ENCODE measurements around the gene RHBDD1.

DNA sequence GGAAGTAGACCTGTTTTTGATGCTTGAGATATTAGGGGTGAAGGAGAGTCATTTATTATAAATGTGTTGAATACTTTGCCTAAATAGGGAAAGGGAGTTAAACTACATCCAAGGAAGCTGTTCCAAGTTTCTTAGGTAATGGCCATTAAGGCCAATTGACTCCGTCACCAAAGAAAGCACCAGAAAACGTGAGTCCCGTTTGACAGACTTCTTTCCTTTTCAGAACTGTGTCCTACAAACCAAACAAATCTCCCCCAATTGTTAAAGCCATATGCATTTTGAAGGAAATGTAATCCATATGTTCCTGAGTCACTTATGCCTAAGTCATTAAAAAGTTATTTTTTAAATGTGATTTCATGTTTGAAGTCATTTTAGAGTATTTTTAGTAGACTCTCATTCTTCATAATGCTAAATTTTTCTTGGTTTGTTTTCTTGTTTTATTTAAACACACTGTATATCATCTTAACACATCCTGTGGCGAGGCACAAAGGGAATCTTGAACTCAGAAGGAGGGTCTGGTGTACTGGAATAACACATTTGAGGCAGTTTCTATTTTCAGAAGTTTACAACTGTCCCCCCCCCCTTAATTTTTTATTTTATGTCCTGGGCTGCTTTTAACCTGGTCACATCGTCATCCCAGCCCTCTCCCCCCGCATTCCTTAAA, 133.7 kb downstream of the RHBDD1 start:
- TF ChIP-seq, protein P1, sequence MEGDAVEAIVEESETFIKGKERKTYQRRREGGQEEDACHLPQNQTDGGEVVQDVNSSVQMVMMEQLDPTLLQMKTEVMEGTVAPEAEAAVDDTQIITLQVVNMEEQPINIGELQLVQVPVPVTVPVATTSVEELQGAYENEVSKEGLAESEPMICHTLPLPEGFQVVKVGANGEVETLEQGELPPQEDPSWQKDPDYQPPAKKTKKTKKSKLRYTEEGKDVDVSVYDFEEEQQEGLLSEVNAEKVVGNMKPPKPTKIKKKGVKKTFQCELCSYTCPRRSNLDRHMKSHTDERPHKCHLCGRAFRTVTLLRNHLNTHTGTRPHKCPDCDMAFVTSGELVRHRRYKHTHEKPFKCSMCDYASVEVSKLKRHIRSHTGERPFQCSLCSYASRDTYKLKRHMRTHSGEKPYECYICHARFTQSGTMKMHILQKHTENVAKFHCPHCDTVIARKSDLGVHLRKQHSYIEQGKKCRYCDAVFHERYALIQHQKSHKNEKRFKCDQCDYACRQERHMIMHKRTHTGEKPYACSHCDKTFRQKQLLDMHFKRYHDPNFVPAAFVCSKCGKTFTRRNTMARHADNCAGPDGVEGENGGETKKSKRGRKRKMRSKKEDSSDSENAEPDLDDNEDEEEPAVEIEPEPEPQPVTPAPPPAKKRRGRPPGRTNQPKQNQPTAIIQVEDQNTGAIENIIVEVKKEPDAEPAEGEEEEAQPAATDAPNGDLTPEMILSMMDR (IDR thresholded peaks at IDR 0.05) = no peak
- TF ChIP-seq POLR2A (IDR thresholded peaks at IDR 0.05) = no peak
